Measurements from ENCODE around the gene ANGPT4.

The ANGPT4 gene

DNA sequence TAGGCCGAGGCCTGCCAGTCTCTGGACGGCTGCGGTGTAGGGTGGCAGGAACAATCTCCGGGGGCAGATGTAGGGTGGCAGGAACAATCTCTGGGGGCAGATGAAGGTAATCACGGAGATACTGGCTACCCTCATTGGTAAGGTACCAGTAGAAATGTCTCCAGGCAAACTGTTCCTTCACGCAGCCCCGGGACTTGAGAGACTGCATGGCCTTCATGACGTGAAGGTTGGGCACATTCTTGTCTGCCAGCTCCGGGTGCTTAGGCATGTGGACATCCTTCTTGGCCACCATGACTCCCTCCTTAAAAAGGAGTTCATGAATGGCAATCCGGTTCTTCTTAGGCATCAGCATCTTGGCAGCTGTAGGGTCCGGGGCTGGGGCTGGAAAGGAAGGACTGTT, 76.5 kb downstream of the ANGPT4 start:
- H3K4me3 ChIP-seq (ENCODE audit: low read depth, low read length): no peak overlapping the region
- TF ChIP-seq, protein P1, sequence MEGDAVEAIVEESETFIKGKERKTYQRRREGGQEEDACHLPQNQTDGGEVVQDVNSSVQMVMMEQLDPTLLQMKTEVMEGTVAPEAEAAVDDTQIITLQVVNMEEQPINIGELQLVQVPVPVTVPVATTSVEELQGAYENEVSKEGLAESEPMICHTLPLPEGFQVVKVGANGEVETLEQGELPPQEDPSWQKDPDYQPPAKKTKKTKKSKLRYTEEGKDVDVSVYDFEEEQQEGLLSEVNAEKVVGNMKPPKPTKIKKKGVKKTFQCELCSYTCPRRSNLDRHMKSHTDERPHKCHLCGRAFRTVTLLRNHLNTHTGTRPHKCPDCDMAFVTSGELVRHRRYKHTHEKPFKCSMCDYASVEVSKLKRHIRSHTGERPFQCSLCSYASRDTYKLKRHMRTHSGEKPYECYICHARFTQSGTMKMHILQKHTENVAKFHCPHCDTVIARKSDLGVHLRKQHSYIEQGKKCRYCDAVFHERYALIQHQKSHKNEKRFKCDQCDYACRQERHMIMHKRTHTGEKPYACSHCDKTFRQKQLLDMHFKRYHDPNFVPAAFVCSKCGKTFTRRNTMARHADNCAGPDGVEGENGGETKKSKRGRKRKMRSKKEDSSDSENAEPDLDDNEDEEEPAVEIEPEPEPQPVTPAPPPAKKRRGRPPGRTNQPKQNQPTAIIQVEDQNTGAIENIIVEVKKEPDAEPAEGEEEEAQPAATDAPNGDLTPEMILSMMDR (IDR thresholded peaks at IDR 0.05; ENCODE audit: low read depth, low read length): no peak
- TF ChIP-seq MYC (IDR thresholded peaks at IDR 0.05; ENCODE audit: low read depth, low read length) (no peak), POLR2A (IDR thresholded peaks at IDR 0.05; ENCODE audit: extremely low read depth, insufficient read length) (no peak)
- TF ChIP-seq, protein P2, sequence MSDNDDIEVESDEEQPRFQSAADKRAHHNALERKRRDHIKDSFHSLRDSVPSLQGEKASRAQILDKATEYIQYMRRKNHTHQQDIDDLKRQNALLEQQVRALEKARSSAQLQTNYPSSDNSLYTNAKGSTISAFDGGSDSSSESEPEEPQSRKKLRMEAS (IDR thresholded peaks at IDR 0.05; ENCODE audit: low read depth, low read length): no peak
- DNase-seq (ENCODE audit: low read depth): no peak

DNA sequence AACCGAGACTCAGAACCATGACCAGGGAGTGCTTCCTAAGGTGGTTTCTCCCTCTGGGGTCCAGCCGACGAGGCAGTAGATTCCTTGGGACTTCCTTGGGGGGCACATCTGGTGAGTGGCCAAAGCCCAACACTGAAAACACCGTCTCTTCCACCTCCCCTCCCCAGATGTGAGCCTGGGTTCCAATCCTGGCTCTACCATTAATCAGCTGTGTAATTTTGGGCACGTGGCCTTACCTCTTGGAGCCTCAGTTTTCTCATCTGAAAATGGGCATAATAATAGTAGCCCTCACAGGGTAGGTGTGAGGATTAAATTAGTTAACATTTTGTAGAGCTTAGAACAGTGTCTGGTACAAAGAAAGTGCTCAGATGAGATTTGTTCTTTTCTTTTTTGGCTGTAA, 77.1 kb downstream of the ANGPT4 start:
- TF ChIP-seq POLR2A (IDR thresholded peaks at IDR 0.05; ENCODE audit: extremely low read depth, insufficient read length): no peak
- TF ChIP-seq, protein P1 (IDR thresholded peaks at IDR 0.05; ENCODE audit: low read depth, low read length): no peak
- no peak overlapping the region for H3K4me3 ChIP-seq (ENCODE audit: low read depth, low read length)
- no peak for DNase-seq (ENCODE audit: low read depth)

DNA sequence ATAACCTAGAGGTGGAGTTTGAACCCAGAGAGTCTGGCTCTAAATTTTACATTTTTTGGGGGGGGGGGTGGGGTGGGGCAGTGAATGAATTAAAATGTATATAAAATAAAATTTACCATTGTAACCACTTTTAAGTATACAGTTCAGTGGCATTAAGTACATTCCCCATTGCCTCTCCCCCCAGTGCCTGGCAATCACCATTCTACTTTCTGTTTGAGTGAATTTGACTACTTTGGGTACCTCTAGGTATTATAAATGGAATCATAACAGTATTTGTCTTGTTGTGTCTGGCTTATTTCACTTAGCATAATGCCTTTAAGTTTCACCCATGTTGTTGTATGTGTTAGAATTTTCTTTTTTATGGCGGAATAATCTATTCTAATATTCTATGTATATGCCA, 79.9 kb downstream of the ANGPT4 start:
- no peak overlapping the region for H3K4me3 ChIP-seq (ENCODE audit: low read depth, low read length)
- TF ChIP-seq, protein P2 (IDR thresholded peaks at IDR 0.05; ENCODE audit: low read depth, low read length): no peak
- TF ChIP-seq, protein P1 (IDR thresholded peaks at IDR 0.05; ENCODE audit: low read depth, low read length): no peak
- TF ChIP-seq POLR2A (IDR thresholded peaks at IDR 0.05; ENCODE audit: extremely low read depth, insufficient read length): no peak
- TF ChIP-seq MYC (IDR thresholded peaks at IDR 0.05; ENCODE audit: low read depth, low read length): no peak
- DNase-seq (ENCODE audit: low read depth): no peak

DNA sequence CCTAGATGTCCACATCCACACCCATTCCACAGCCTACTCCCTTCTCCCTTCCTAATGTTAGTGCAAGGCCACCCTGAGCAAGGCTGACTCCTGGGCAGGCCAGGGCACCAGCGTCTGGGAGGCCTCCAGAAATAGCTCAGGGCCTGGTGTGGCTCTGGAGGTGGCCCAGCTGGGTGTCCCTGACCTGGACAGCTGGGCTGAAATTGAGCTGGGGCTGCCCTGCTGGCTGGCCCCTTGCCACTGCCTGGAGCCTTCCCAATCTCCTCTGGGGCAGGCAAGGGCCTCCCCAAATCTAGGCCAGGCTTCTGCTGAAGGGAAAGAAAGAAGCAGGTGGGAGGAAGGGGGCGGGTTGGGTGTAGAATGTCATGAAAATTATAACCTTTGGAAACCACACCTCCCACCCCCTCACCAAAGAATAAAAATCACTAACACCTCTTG, 80.5 kb downstream of the ANGPT4 start:
- no peak overlapping the region for H3K4me3 ChIP-seq (ENCODE audit: low read depth, low read length)

DNA sequence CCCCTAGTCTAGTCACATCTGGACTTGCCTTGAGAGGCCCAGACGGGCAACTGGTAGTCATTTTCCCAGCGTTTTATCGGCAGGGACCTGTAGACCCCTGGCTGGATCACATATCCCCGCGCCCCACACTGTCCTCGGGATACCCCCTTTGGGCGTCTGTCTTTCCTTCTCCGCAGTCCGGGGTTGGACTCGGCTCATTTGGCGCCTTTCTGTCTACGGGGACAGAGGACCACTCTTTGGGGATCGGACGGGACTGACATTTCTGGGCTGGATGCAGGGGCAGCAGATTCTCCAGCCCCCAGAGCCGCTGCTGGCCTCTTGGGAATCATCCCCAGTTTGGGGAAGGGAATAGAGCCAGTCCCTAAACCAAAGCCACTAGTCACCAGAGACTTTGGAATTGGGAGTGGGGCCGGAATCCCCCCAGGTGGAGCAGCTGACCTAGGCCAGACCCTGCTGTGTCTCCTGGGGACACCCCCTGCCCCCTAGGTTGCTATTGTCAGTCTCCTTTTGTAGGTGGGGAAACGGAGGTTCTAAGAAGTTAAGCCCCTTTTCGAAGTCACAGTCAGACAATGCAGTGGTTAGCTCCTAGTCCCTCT, 81.9 kb downstream of the ANGPT4 start:
- no peak for TF ChIP-seq POLR2A (IDR thresholded peaks at IDR 0.05; ENCODE audit: extremely low read depth, insufficient read length)
- TF ChIP-seq, protein P2 (IDR thresholded peaks at IDR 0.05; ENCODE audit: low read depth, low read length): no peak
- TF ChIP-seq MYC (IDR thresholded peaks at IDR 0.05; ENCODE audit: low read depth, low read length): no peak
- TF ChIP-seq, protein P1 (IDR thresholded peaks at IDR 0.05; ENCODE audit: low read depth, low read length): no peak
- no peak for DNase-seq (ENCODE audit: low read depth)
- H3K4me3 ChIP-seq (ENCODE audit: low read depth, low read length): peak overlapping the region; percentile 77

More for the DNA sequence above, 80.5 kb downstream of the ANGPT4 start:
- DNase-seq (ENCODE audit: low read depth): no peak
- no peak for TF ChIP-seq POLR2A (IDR thresholded peaks at IDR 0.05; ENCODE audit: extremely low read depth, insufficient read length)
- no peak for TF ChIP-seq MYC (IDR thresholded peaks at IDR 0.05; ENCODE audit: low read depth, low read length)
- TF ChIP-seq, protein P1 (IDR thresholded peaks at IDR 0.05; ENCODE audit: low read depth, low read length): no peak
- TF ChIP-seq, protein P2 (IDR thresholded peaks at IDR 0.05; ENCODE audit: low read depth, low read length): no peak
